Liver (tissue), 9 donors: Measurements from ENCODE around the gene NEIL3. TPM values are rescaled to one million over a fixed set of nuclear protein-coding genes. Genes with fewer than 3 reads are reported as not detected.

Source experiments
- DNase-seq: peaks from one replicate; pipeline ENCODE4 v3.0.0-alpha.2; 2017; ENCODE audit warnings: low spot score
- H3K27ac ChIP-seq, 2 donors: one replicate each; pipeline ENCODE4 v1.7.0; 2013; ENCODE audit warnings: inconsistent platforms in 2 of 2, low read length in 2 of 2, control low read depth in 1 of 2, low read depth in 1 of 2, mild to moderate bottlenecking in 1 of 2
- H3K27me3 ChIP-seq, 4 donors: one replicate each; pipeline versions ENCODE4 v1.6.1 to v1.7.0; 2013; ENCODE audit warnings: low read length in 3 of 4, inconsistent platforms in 1 of 4, mild to moderate bottlenecking in 1 of 4, moderate library complexity in 1 of 4; ENCODE audit not compliant: control insufficient read depth in 4 of 4, insufficient read depth in 4 of 4
- H3K36me3 ChIP-seq, 4 donors: one replicate each; pipeline versions ENCODE4 v1.6.1 to v1.7.0; 2013; ENCODE audit warnings: low read length in 3 of 4, mild to moderate bottlenecking in 3 of 4, low read depth in 1 of 4, moderate library complexity in 1 of 4; ENCODE audit not compliant: control insufficient read depth in 4 of 4, insufficient read depth in 3 of 4
- H3K4me1 ChIP-seq, 4 donors: one replicate each; pipeline versions ENCODE4 v1.6.1 to v1.7.0; 2013; ENCODE audit warnings: low read length in 3 of 4, mild to moderate bottlenecking in 3 of 4, moderate library complexity in 1 of 4; ENCODE audit not compliant: control insufficient read depth in 4 of 4, insufficient read depth in 4 of 4
- H3K4me3 ChIP-seq, 3 donors: one replicate each; pipeline versions ENCODE4 v1.6.1 to v1.7.0; 2013; ENCODE audit warnings: low read length in 3 of 3, control low read depth in 1 of 3, low read depth in 1 of 3, mild to moderate bottlenecking in 1 of 3
- H3K9ac ChIP-seq, 2 donors: one replicate each; pipeline ENCODE4 v1.7.0; 2013; ENCODE audit warnings: low read length in 2 of 2, mild to moderate bottlenecking in 2 of 2, moderate library complexity in 2 of 2, control low read depth in 1 of 2, low read depth in 1 of 2
- H3K9me3 ChIP-seq, 4 donors: one replicate each; pipeline versions ENCODE4 v1.6.1 to v1.7.0; 2013; ENCODE audit warnings: low read length in 3 of 4; ENCODE audit not compliant: control insufficient read depth in 4 of 4
- EGR1 ChIP-seq, 2 donors: IDR thresholded peaks; 2 replicates each; pipeline ENCODE4 v1.6.1; 2016 to 2018; ENCODE audit warnings: antibody characterized with exemption in 2 of 2, low read depth in 2 of 2
- FOXA1 ChIP-seq: IDR thresholded peaks from 2 replicates; pipeline ENCODE4 v1.6.1; 2016; ENCODE audit warnings: antibody characterized with exemption
- FOXA2 ChIP-seq: IDR thresholded peaks from 2 replicates; pipeline ENCODE4 v1.6.1; 2016; ENCODE audit warnings: antibody characterized with exemption
- GABPA ChIP-seq, 2 donors: IDR thresholded peaks in 1 of 2; conservative IDR thresholded peaks in 1 of 2; 2 replicates each; pipeline ENCODE4 v1.6.1; 2016; ENCODE audit warnings: antibody characterized with exemption in 2 of 2, mild to moderate bottlenecking in 1 of 2, moderate library complexity in 1 of 2
- HNF4A ChIP-seq, 2 donors: conservative IDR thresholded peaks; 2 replicates each; pipeline ENCODE4 v1.6.1; 2016; ENCODE audit warnings: antibody characterized with exemption in 2 of 2, mild to moderate bottlenecking in 2 of 2
- HNF4G ChIP-seq: IDR thresholded peaks from 2 replicates; pipeline ENCODE4 v1.6.1; 2016; ENCODE audit warnings: antibody characterized with exemption
- JUND ChIP-seq, 2 donors: IDR thresholded peaks; 2 replicates each; pipeline ENCODE4 v1.6.1; 2016; ENCODE audit warnings: antibody characterized with exemption in 2 of 2
- MAX ChIP-seq: IDR thresholded peaks from 2 replicates; pipeline ENCODE4 v1.6.1; 2016; ENCODE audit warnings: antibody characterized with exemption
- NR2F2 ChIP-seq: IDR thresholded peaks from 2 replicates; pipeline ENCODE4 v1.6.1; 2016; ENCODE audit warnings: antibody characterized with exemption
- RAD21 ChIP-seq, 2 donors: IDR thresholded peaks; 2 replicates each; pipeline ENCODE4 v1.6.1; 2016; ENCODE audit warnings: antibody characterized with exemption in 2 of 2, mild to moderate bottlenecking in 2 of 2
- REST ChIP-seq: IDR thresholded peaks from 2 replicates; pipeline ENCODE4 v1.6.1; 2016; ENCODE audit warnings: antibody characterized with exemption, mild to moderate bottlenecking
- RXRA ChIP-seq, 2 donors: IDR thresholded peaks; 2 replicates each; pipeline ENCODE4 v1.6.1; 2017 to 2018; ENCODE audit warnings: antibody characterized with exemption in 2 of 2, mild to moderate bottlenecking in 1 of 2
- SP1 ChIP-seq: IDR thresholded peaks from 2 replicates; pipeline ENCODE4 v1.6.1; 2018; ENCODE audit warnings: antibody characterized with exemption, mild to moderate bottlenecking
- TAF1 ChIP-seq: conservative IDR thresholded peaks from 2 replicates; pipeline ENCODE4 v1.6.1; 2016; ENCODE audit warnings: antibody characterized with exemption, mild to moderate bottlenecking
- YY1 ChIP-seq: IDR thresholded peaks from 2 replicates; pipeline ENCODE4 v1.6.1; 2016; ENCODE audit warnings: antibody characterized with exemption, mild to moderate bottlenecking
- WGBS: extraction: QIAGEN DNeasy Blood & Tissue Kit; methylation state at CpG from one replicate; pipeline ENCODE4 v1.1.7; 2013; 5-methylcytosine and 5-hydroxymethylcytosine counted together
- polyA plus RNA-seq, 2 donors: library from polyadenylated mRNA; stranded (reverse) in 1 of 2; unstranded in 1 of 2; fragments of 200-250 nt in 1 of 2; fragments of >200 nt in 1 of 2; fragmentation: Nextera tagmentation in 1 of 2; extraction: Ambion mirVana in 1 of 2; gene quantifications; one replicate each; pipeline versions ENCODE4 v1.2.1 to v1.2.3, GENCODE V29; 2013 to 2015
- total RNA-seq, 2 donors: library from RNA; depleted of rRNA; stranded (reverse); fragments of >200 nt; gene quantifications; one replicate each; pipeline ENCODE4 v1.2.3, GENCODE V29; 2014
- TF ChIP-seq, protein P1 (sequence below): fragments of 150-350 bp; IDR thresholded peaks from 2 replicates; pipeline ENCODE4 v1.5.1; 2017; ENCODE audit warnings: improper control_type of control experiment, low read depth, low read length; ENCODE audit not compliant: missing input control
- TF ChIP-seq, protein P2 (sequence below): IDR thresholded peaks from 2 replicates; pipeline ENCODE4 v1.6.1; 2016; ENCODE audit warnings: antibody characterized with exemption
- TF ChIP-seq, protein P3 (sequence below): IDR thresholded peaks from 2 replicates; pipeline ENCODE4 v1.6.1; 2016; ENCODE audit warnings: antibody characterized with exemption
- donor health status: healthy.
- donor health status: healthy.
- donor health status: healthy.
- donor health status: healthy.
- donor health status: healthy.

NEIL3 gene
- total and polyA plus RNA-seq, 4 donors, result 0.07 to 11.0 (median 0.19) TPM

DNA sequence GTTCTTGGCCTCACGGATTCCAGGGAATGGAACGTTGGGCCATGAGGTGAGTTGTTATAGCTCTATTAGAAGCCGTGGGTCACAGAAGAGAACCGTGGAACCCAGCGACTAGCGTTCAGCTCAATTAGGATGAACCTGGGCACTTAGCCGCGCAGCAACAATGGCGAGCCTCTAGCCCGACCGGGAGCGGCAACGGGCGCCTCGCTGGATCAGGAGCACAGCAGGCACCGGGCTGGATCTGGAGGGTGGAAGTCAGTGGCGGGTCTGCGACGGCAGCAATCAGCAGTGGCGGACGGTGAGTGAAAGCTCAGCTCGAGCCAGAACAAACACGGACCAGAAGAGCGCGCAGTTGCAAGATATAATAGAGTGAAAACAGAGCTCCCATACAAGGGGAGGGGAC lies 98.3 kb downstream of the NEIL3 start:
- H3K27ac ChIP-seq, result no peak overlapping the region
- 97% methylated on average over 25 of the region's 25 CpGs for WGBS
- peaks cover 4 to 13% (median 7%) of the 10 kb centered on the region in 4 donors for H3K4me1 ChIP-seq
- no peaks in the 10 kb centered on the region for H3K36me3 ChIP-seq
- no peak for TF ChIP-seq RAD21 (IDR thresholded peaks at IDR 0.05)
- no peak for TF ChIP-seq HNF4A (conservative IDR thresholded peaks at IDR 0.05)
- no peak for TF ChIP-seq GABPA (IDR thresholded peaks at IDR 0.05 in 1 of 2, conservative IDR thresholded peaks at IDR 0.05 in 1 of 2)
- no peak for TF ChIP-seq REST
- TF ChIP-seq HNF4G, result no peak
- TF ChIP-seq, protein P1, sequence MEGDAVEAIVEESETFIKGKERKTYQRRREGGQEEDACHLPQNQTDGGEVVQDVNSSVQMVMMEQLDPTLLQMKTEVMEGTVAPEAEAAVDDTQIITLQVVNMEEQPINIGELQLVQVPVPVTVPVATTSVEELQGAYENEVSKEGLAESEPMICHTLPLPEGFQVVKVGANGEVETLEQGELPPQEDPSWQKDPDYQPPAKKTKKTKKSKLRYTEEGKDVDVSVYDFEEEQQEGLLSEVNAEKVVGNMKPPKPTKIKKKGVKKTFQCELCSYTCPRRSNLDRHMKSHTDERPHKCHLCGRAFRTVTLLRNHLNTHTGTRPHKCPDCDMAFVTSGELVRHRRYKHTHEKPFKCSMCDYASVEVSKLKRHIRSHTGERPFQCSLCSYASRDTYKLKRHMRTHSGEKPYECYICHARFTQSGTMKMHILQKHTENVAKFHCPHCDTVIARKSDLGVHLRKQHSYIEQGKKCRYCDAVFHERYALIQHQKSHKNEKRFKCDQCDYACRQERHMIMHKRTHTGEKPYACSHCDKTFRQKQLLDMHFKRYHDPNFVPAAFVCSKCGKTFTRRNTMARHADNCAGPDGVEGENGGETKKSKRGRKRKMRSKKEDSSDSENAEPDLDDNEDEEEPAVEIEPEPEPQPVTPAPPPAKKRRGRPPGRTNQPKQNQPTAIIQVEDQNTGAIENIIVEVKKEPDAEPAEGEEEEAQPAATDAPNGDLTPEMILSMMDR, result no peak
- TF ChIP-seq EGR1 (IDR thresholded peaks at IDR 0.05; ENCODE audit: low read depth in 2 of 2), result no peak
- TF ChIP-seq YY1, result no peak
- TF ChIP-seq FOXA2, result no peak
- TF ChIP-seq FOXA1, result no peak
- no peak for TF ChIP-seq MAX
- TF ChIP-seq SP1, result no peak
- TF ChIP-seq JUND (IDR thresholded peaks at IDR 0.05), result no peak
- TF ChIP-seq, protein P2, sequence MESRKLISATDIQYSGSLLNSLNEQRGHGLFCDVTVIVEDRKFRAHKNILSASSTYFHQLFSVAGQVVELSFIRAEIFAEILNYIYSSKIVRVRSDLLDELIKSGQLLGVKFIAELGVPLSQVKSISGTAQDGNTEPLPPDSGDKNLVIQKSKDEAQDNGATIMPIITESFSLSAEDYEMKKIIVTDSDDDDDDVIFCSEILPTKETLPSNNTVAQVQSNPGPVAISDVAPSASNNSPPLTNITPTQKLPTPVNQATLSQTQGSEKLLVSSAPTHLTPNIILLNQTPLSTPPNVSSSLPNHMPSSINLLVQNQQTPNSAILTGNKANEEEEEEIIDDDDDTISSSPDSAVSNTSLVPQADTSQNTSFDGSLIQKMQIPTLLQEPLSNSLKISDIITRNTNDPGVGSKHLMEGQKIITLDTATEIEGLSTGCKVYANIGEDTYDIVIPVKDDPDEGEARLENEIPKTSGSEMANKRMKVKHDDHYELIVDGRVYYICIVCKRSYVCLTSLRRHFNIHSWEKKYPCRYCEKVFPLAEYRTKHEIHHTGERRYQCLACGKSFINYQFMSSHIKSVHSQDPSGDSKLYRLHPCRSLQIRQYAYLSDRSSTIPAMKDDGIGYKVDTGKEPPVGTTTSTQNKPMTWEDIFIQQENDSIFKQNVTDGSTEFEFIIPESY, result no peak
- no peak for TF ChIP-seq NR2F2
- TF ChIP-seq TAF1, result no peak
- TF ChIP-seq, protein P3, sequence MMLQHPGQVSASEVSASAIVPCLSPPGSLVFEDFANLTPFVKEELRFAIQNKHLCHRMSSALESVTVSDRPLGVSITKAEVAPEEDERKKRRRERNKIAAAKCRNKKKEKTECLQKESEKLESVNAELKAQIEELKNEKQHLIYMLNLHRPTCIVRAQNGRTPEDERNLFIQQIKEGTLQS, result no peak
- TF ChIP-seq RXRA (IDR thresholded peaks at IDR 0.05), result no peak
- H3K9ac ChIP-seq, result no peak overlapping the region
- no peaks in the 10 kb centered on the region for H3K9me3 ChIP-seq
- DNase-seq, result no peak
- H3K4me3 ChIP-seq, result no peak overlapping the region
- H3K27me3 ChIP-seq, result no peaks in the 10 kb centered on the region
